IPS-18c (cell line): ENCODE results near the gene ITGB1.
"Not testable (repeated sequence)": the region's sequence is repeated elsewhere in the genome, so short reads cannot be mapped to it uniquely, and the experiment has no call there.

Source experiments
- H3K4me3 ChIP-seq: 2 replicates; pipeline ENCODE4 v1.7.0; 2013; ENCODE audit warnings: low read depth, mild to moderate bottlenecking, low read length, moderate library complexity; ENCODE audit not compliant: insufficient read depth
- H3K9me3 ChIP-seq: one replicate; pipeline ENCODE4 v1.6.1; 2013; ENCODE audit warnings: mild to moderate bottlenecking, low read length, moderate library complexity; ENCODE audit not compliant: control insufficient read depth, insufficient read depth

ITGB1 gene

GRCh38 chr10:32958085-32959005, at the start of gene ITGB1:
TSS of gene ITGB1 (minus strand) at chr10:32958230. CDS start at chr10:32935558, 22,672 bp downstream.
- Histone ChIP-seq H3K9me3 (no peaks in the 10 kb centered on the region), H3K4me3 (peak within 1 kb of the TSS; percentile 90)

DNA sequence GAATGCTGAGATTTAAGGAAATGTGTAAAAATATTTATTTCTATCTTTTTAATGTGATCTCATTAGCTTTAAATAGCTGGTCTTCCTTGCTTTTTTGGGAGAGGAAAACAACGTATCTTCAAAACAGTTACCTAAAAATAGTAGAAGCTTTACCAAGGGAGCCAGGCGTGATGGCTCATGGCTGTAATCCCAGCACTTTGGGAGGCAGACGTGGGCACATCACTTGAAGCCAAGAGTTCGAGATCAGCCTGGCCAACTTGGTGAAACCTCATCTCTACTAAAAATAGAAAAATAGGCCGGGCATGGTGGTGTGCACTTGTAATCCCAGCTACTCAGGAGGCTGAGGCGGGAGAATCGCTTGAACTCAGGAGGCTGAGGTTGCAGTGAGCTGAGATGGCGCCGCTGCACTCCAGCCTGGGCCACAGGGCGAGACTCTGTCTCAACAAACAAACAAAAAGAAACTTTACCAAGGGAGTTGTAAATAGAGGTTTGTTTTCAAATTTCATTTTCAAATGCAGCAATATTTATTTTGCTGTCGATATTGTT, 48.4 kb upstream of the ITGB1 start:
- H3K4me3 ChIP-seq, result no peak overlapping the region
- no peaks in the 10 kb centered on the region for H3K9me3 ChIP-seq

DNA sequence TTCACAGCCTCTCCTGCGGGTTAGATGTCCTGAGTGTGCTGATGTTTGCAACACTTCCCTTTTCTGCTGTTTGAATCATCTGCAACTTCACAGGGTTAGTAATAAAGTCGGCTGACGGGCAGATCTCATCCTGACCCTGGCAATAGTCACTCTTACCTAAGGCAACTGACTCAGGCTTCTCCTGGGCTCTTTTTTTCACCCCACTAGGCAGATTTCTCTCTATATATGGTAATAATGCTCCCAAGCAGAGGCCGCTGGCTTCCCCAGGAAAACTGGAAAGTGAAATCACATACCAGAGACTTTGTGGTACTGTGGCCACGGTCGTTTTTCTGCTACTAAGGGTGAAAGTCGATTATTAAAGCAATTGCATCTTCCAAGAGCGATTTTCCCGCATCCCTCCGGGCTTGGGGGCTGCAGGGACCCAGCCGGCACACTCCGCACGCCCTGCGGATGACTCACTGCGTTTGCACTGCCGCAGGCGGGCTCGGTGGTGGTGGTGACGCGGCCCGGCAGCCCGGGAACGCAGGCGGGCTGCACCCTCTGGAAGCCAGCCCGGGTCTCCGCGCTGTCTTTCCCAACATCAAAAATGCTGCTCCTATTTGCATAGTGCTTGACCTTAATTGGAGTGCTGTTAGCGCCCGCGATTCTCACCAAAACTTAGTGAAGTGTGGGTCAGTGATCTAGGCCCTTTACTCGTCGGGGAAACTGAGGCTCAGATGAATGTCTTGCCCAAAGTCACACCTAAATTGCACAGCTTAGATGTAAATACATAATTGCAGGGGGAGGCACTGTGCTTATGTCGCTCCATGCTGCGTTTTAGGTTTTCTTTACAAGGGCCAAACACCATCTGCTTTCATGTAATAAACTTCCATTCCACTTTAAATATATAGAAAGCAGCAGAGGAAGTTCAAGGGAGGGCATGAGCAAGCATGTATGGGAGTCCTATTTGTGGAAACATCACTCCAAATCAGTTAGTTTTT, 47.6 kb upstream of the ITGB1 start:
- Histone ChIP-seq H3K4me3 (peak overlapping the region; percentile 31; the same call in 1 of the 2 replicates), H3K9me3 (no peaks in the 10 kb centered on the region)

DNA sequence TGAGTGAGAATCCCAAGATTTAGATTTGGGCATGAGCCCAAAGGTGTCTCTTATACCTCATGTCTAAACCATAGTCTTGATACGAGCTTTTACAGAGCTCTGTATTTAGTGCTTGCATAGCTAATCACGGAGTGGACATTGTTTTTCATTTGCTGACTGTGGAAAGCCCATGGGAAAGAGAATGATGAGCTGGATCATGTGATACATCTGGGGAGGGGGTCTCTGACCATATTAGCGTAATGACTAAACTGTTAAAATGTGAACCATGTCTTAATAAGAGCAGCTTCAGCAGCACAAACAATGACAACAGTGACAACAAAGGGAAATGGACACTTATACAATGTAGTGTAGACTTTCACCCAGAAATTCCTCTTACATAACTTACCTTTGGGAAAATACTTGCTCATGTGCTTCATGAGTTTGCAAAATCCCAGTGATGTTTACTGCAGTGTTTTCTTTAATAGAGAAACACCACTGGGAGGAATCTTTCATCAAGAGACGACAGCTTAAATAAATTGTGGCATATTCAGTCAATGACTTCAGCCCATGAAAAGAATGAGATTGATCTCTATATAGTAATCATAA, 44.0 kb upstream of the ITGB1 start:
- H3K9me3 ChIP-seq, result no peaks in the 10 kb centered on the region
- H3K4me3 ChIP-seq, result no peak overlapping the region

DNA sequence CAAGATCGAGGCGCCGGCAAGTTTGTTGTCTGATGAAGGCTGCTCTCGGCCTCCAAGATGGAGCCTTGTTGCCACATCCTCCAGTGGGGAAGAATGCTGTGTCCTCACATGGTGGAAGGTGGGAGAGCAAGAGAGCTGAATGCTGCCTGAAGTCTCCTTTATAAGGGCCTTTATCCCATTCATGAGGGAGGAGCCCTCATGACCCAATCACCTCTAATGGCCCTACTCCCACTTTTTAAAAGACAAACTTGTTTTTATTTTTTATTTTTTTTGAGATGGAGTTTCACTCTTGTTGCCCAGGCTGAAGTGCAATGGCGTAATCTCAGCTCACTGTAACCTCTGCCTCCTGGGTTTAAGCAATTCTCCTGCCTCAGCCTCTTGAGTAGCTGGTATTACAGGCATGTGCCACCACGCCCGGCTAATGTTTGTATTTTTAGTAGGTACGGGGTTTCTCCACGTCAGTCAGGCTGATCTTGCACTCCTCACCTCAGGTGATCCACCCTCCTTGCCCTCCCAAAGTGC, 40.1 kb upstream of the ITGB1 start:
- H3K9me3 ChIP-seq, H3K4me3 ChIP-seq: not testable (repeated sequence)

DNA sequence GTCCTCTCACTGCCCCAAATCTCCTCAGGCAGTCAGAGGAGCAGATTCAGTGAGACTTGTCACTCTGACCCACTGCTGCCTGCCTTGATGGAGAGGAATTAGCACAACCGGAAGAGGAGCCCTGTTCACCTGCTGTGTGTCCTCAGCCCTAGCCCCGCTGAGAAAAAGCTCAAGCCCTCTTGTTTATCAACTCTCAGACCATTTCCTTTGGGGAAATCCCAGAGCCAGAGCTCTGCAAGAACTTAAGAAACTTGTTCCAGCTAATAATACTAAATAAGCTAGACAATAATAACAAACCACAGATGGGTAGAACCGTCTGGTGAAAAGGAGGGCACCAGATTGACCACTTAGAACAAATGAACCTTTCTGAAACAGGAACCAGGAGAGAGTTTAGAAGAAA, 37.7 kb upstream of the ITGB1 start:
- Histone ChIP-seq H3K4me3 (no peak overlapping the region), H3K9me3 (no peaks in the 10 kb centered on the region)

DNA sequence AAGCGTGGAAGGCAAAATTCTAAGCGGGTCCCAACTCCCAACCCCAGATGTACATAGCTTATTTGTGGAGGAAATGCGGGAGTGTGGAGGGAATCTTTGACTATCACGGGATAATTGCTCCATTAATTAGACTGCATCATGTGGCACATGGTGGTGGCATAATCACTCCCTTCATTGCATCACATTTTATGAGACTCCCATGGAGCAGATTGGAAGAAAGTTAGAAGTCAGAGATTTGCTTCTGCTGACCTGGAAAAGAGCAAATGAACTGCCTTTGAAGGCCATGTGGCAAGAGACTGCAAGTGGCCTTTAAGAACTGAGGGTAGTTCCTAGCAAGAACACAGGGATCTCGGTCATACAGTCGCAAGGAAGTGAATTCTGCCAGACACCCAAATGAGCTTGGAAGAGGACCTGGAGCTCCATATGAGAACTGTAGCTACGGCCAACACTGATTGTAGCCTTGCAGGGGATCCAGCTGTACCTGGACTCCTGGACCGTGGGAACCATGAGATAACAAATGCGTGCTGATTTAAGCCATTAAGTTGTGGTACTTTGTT, 37.1 kb upstream of the ITGB1 start:
- H3K9me3 ChIP-seq, result no peaks in the 10 kb centered on the region
- H3K4me3 ChIP-seq, result no peak overlapping the region

GRCh38 chr10:32994632-32995031, 36.6 kb upstream of the ITGB1 start:
- H3K9me3 ChIP-seq, H3K4me3 ChIP-seq: not testable (repeated sequence)

GRCh38 chr10:32992310-32992709, 34.3 kb upstream of the ITGB1 start:
- H3K4me3 ChIP-seq, H3K9me3 ChIP-seq: not testable (repeated sequence)

DNA sequence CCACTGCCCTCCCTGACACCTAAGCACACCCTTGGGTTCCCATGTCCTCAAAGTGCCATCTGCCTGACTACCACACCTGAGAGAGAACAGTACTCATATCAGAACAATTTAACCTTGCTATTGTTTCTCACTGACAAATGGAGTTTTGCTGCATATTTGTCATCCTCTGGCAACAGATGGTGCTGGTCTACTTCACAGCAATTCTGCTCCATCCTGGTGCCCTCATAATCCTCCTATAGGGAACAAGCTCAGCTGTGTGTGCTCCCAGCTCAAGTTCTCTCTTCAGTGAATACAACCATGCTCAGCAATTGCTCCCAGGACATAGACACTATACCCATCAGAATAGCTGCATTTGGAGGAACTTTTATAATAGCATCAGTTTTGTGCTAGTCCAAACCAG, 32.8 kb upstream of the ITGB1 start:
- no peak overlapping the region for H3K4me3 ChIP-seq
- no peaks in the 10 kb centered on the region for H3K9me3 ChIP-seq

DNA sequence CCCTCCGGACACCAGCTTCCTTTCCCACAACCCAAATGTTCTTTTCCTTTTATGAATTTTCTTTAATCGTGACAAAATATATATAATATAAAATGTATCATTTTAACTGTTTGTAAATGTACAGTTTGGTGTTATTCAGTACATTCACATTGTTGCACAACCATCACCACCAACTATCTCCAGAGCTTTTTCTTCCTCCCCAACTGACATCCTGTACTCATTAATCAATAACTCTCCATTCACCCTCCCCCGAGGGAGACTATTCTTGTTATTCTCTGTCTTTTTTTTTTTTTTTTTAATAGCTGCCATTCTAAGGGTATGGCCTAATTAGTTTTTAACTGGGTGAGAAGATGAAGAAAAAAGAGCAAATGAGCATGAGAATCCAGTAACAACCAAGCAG, 30.6 kb upstream of the ITGB1 start:
- Histone ChIP-seq H3K9me3 (no peaks in the 10 kb centered on the region), H3K4me3 (no peak overlapping the region)

GRCh38 chr10:32987172-32987571, 29.1 kb upstream of the ITGB1 start:
- Histone ChIP-seq H3K9me3 (no peaks in the 10 kb centered on the region), H3K4me3 (no peak overlapping the region)

DNA sequence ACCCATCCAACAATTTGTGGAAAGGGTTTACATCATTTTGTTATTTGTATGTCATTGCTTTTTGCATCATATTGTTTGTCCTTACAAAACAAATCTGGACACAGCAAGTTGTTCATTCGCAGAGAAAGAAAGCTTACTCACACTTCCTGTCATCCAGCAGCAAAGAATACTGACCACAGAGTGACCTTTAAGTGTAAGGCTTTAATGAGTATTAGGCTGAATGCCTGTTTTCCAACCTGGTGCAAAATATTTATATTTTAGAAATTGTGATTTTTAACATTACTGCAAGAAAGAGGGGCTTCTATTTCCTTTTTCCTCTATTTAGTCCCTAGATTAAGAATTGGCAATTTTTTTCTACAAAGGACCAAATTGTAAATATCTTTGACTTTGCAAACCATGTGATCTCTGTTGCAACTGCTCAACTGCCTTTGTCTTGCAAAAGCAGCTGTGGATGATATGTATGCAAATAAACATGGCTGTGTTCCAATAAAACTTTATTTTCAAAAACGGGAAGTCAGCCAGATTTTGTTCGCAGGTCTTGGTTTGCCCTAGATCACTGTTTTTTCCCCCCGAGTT, 27.8 kb upstream of the ITGB1 start:
- Histone ChIP-seq H3K4me3 (no peak overlapping the region), H3K9me3 (no peaks in the 10 kb centered on the region)

- H3K4me3 ChIP-seq, result no peak overlapping the region
- no peaks in the 10 kb centered on the region for H3K9me3 ChIP-seq
These were observed 27.3 kb upstream of the ITGB1 start for GRCh38 chr10:32985341-32985764.

DNA sequence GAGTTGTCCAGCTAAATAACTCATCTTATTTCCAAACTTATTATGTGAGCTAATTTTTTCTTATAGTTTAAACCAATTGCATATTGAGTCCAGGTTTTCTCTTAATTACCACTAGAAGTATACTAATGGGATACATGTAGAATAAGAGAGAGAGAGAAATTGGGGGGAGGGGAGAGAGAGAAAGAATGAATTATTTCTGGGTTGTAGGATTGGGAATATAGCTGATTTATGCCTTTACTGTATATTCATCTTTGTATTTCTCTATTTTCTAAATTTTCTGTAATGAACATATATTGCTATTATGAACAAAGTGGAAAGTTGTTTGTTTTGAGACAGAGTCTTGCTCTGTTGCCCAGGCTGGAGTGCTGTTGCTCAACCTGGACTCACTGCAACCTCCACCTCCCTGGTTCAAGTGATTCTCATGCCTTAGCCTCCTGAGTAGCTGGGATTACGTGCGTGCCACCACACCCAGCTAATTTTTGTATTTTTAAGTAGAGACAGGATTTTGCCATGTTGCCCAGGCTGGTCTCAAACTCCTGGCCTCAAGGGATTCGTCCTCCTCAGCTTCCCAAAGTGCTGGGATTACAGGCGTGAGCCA, 26.1 kb upstream of the ITGB1 start:
- no peak overlapping the region for H3K4me3 ChIP-seq
- no peaks in the 10 kb centered on the region for H3K9me3 ChIP-seq
